Loucy (cell line): ENCODE measurements around the gene PTPRT.

Source experiments
- H2AFZ ChIP-seq: fragments of 200-600 bp; sonication (generic); 2 replicates; pipeline ENCODE4 v1.6.0; 2016; ENCODE audit warnings: antibody characterized with exemption, mild to moderate bottlenecking, low read length, moderate library complexity
- H3F3A ChIP-seq: fragments of 200-600 bp; 2 replicates; pipeline ENCODE4 v1.6.0; 2016; ENCODE audit warnings: antibody characterized with exemption, low read depth, mild to moderate bottlenecking
- H3K27me3 ChIP-seq: fragments of 200-600 bp; sonication (generic); 2 replicates; pipeline ENCODE4 v1.6.1; 2014; ENCODE audit warnings: low read length, mild to moderate bottlenecking; ENCODE audit not compliant: insufficient read depth, poor library complexity, severe bottlenecking
- H3K36me3 ChIP-seq: fragments of 200-600 bp; sonication (generic); 2 replicates; pipeline ENCODE4 v1.6.1; 2016; ENCODE audit warnings: low read length; ENCODE audit not compliant: insufficient read depth
- H3K4me1 ChIP-seq: fragments of 200-600 bp; sonication (generic); 2 replicates; pipeline ENCODE4 v1.5.1; 2014; ENCODE audit warnings: low read length, mild to moderate bottlenecking; ENCODE audit not compliant: insufficient read depth, poor library complexity, severe bottlenecking
- H3K4me2 ChIP-seq: fragments of 200-600 bp; sonication (generic); 2 replicates; pipeline ENCODE4 v1.6.0; 2014; ENCODE audit warnings: antibody characterized with exemption, low read length, low read depth, mild to moderate bottlenecking; ENCODE audit not compliant: poor library complexity, severe bottlenecking
- H3K4me3 ChIP-seq: fragments of 200-600 bp; sonication (generic); 2 replicates; pipeline ENCODE4 v1.5.1; 2014; ENCODE audit warnings: low read length, mild to moderate bottlenecking, mixed read lengths; ENCODE audit not compliant: poor library complexity, severe bottlenecking
- H3K79me2 ChIP-seq: fragments of 200-600 bp; sonication (generic); 2 replicates; pipeline ENCODE4 v1.6.1; 2014; ENCODE audit warnings: low read length; ENCODE audit not compliant: insufficient read depth
- H3K9ac ChIP-seq: fragments of 200-600 bp; sonication (generic); 2 replicates; pipeline ENCODE4 v1.6.0; 2014; ENCODE audit warnings: mild to moderate bottlenecking, low read depth, low read length, moderate library complexity; ENCODE audit not compliant: poor library complexity, severe bottlenecking
- H3K9me2 ChIP-seq: fragments of 200-600 bp; sonication (generic); replicated peaks from 2 replicates; pipeline ENCODE4 v1.6.1; 2016; ENCODE audit warnings: low read depth, low read length, mixed read lengths
- H3K9me3 ChIP-seq: fragments of 200-600 bp; sonication (generic); 2 replicates; pipeline ENCODE4 v1.6.1; 2014; ENCODE audit warnings: mild to moderate bottlenecking, antibody characterized with exemption, low read length, low read depth; ENCODE audit not compliant: insufficient read depth
- H4K20me1 ChIP-seq: fragments of 200-600 bp; sonication (generic); 2 replicates; pipeline ENCODE4 v1.6.0; 2014; ENCODE audit warnings: antibody characterized with exemption, low read length, mild to moderate bottlenecking; ENCODE audit not compliant: insufficient read depth, poor library complexity, severe bottlenecking
- CTCF ChIP-seq: fragments of 200-600 bp; sonication (generic); conservative IDR thresholded peaks from 2 replicates; pipeline ENCODE4 v1.5.1; 2014; ENCODE audit warnings: mild to moderate bottlenecking, antibody characterized with exemption, low read length
- EZH2phosphoT487 ChIP-seq: fragments of 200-600 bp; IDR thresholded peaks from 2 replicates; pipeline ENCODE4 v1.6.1; 2018; ENCODE audit warnings: antibody characterized with exemption, mild to moderate bottlenecking, moderate library complexity, borderline replicate concordance

Gene PTPRT

GRCh38 chr20:42051921-42052320 is 1137.8 kb downstream of the PTPRT start:
- H2AFZ ChIP-seq = no peak overlapping the region
- no peaks in the 10 kb centered on the region for H3K27me3 ChIP-seq
- H3K4me1 ChIP-seq = no peaks in the 10 kb centered on the region
- H3K4me3 ChIP-seq = no peak overlapping the region
- TF ChIP-seq CTCF = no peak
- TF ChIP-seq EZH2phosphoT487 = no peak
- no peaks in the 10 kb centered on the region for H3K9me3 ChIP-seq
- H3F3A ChIP-seq = no peaks in the 10 kb centered on the region
- H3K79me2 ChIP-seq = no peaks in the 10 kb centered on the region
- H4K20me1 ChIP-seq = no peaks in the 10 kb centered on the region
- H3K36me3 ChIP-seq = no peaks in the 10 kb centered on the region
- H3K9me2 ChIP-seq = no peaks in the 10 kb centered on the region
- H3K9ac ChIP-seq = no peak overlapping the region
- H3K4me2 ChIP-seq = no peak overlapping the region

GRCh38 chr20:42046371-42047085 is 1143.2 kb downstream of the PTPRT start:
- Histone ChIP-seq H3K9me3 (no peaks in the 10 kb centered on the region), H3K4me2 (no peak overlapping the region), H3K36me3 (no peaks in the 10 kb centered on the region), H3K9ac (no peak overlapping the region), H3K79me2 (no peaks in the 10 kb centered on the region), H4K20me1 (no peaks in the 10 kb centered on the region), H3F3A (no peaks in the 10 kb centered on the region), H3K4me1 (no peaks in the 10 kb centered on the region), H3K27me3 (no peaks in the 10 kb centered on the region), H3K4me3 (no peak overlapping the region), H2AFZ (no peak overlapping the region), H3K9me2 (no peaks in the 10 kb centered on the region)
- no peak for TF ChIP-seq CTCF
- no peak for TF ChIP-seq EZH2phosphoT487

- H3K79me2 ChIP-seq = no peaks in the 10 kb centered on the region
- no peaks in the 10 kb centered on the region for H4K20me1 ChIP-seq
- no peak for TF ChIP-seq CTCF
- no peak for TF ChIP-seq EZH2phosphoT487
- H3K36me3 ChIP-seq = no peaks in the 10 kb centered on the region
- H2AFZ ChIP-seq = no peak overlapping the region
- no peak overlapping the region for H3K4me3 ChIP-seq
- no peaks in the 10 kb centered on the region for H3K9me2 ChIP-seq
- no peaks in the 10 kb centered on the region for H3K27me3 ChIP-seq
- no peaks in the 10 kb centered on the region for H3K4me1 ChIP-seq
- H3F3A ChIP-seq = no peaks in the 10 kb centered on the region
- H3K9me3 ChIP-seq = no peaks in the 10 kb centered on the region
- no peak overlapping the region for H3K4me2 ChIP-seq
- no peak overlapping the region for H3K9ac ChIP-seq
Measured at GRCh38 chr20:42043921-42044320, 1145.8 kb downstream of the PTPRT start.
